Measurements from ENCODE around the gene USPL1. TPM values are rescaled to one million over a fixed set of nuclear protein-coding genes. Genes with fewer than 3 reads are reported as not detected.

Gene USPL1
- total RNA-seq, 1 donor from 2014 or later: 21.9 TPM

- Mint-ChIP-seq H3K4me3 (ENCODE audit: low read depth) (no peak overlapping the region), H3K9me3 (ENCODE audit: low read depth) (no peaks in the 10 kb centered on the region), H3K27me3 (no peaks in the 10 kb centered on the region), H3K27ac (peak overlapping the region; percentile 12), H3K36me3 (ENCODE audit: insufficient read depth) (peaks cover 15% of the 10 kb centered on the region), H3K4me1 (ENCODE audit: low read depth) (peaks cover 17% of the 10 kb centered on the region)
- DNase-seq (ENCODE audit: low spot score, unreplicated experiment): no peak
- no peak for TF ChIP-seq CTCF (IDR thresholded peaks at IDR 0.05; ENCODE audit: unreplicated experiment)
Measured at GRCh38 chr13:30620941-30621340, 3.2 kb downstream of the USPL1 start.

GRCh38 chr13:30622551-30622950, 4.8 kb downstream of the USPL1 start:
- H3K4me3 Mint-ChIP-seq (ENCODE audit: low read depth): no peak overlapping the region

GRCh38 chr13:30623392-30623791, 5.7 kb downstream of the USPL1 start:
- no peak for TF ChIP-seq CTCF (IDR thresholded peaks at IDR 0.05; ENCODE audit: unreplicated experiment)
- Mint-ChIP-seq H3K27me3 (no peaks in the 10 kb centered on the region), H3K36me3 (ENCODE audit: insufficient read depth) (peaks cover 15% of the 10 kb centered on the region), H3K27ac (no peak overlapping the region), H3K4me1 (ENCODE audit: low read depth) (peaks cover 15% of the 10 kb centered on the region), H3K9me3 (ENCODE audit: low read depth) (no peaks in the 10 kb centered on the region), H3K4me3 (ENCODE audit: low read depth) (no peak overlapping the region)
- DNase-seq (ENCODE audit: low spot score, unreplicated experiment): no peak

More at GRCh38 chr13:30622551-30622950, 4.8 kb downstream of the USPL1 start:
- peaks cover 15% of the 10 kb centered on the region for H3K4me1 Mint-ChIP-seq (ENCODE audit: low read depth)
- no peaks in the 10 kb centered on the region for H3K9me3 Mint-ChIP-seq (ENCODE audit: low read depth)
- no peak for TF ChIP-seq CTCF (IDR thresholded peaks at IDR 0.05; ENCODE audit: unreplicated experiment)
- peaks cover 15% of the 10 kb centered on the region for H3K36me3 Mint-ChIP-seq (ENCODE audit: insufficient read depth)
- H3K27ac Mint-ChIP-seq: no peak overlapping the region
- no peaks in the 10 kb centered on the region for H3K27me3 Mint-ChIP-seq
- no peak for DNase-seq (ENCODE audit: low spot score, unreplicated experiment)

- DNase-seq (ENCODE audit: low spot score, unreplicated experiment): no peak
- no peak for TF ChIP-seq CTCF (IDR thresholded peaks at IDR 0.05; ENCODE audit: unreplicated experiment)
- H3K9me3 Mint-ChIP-seq (ENCODE audit: low read depth): no peaks in the 10 kb centered on the region
- H3K4me3 Mint-ChIP-seq (ENCODE audit: low read depth): no peak overlapping the region
- no peaks in the 10 kb centered on the region for H3K27me3 Mint-ChIP-seq
- H3K27ac Mint-ChIP-seq: no peak overlapping the region
- H3K4me1 Mint-ChIP-seq (ENCODE audit: low read depth): peaks cover 14% of the 10 kb centered on the region
- H3K36me3 Mint-ChIP-seq (ENCODE audit: insufficient read depth): peaks cover 21% of the 10 kb centered on the region
Measured at GRCh38 chr13:30624630-30625029, 6.9 kb downstream of the USPL1 start.

GRCh38 chr13:30629527-30629926, 11.8 kb downstream of the USPL1 start:
- Mint-ChIP-seq H3K4me3 (ENCODE audit: low read depth) (no peak overlapping the region), H3K36me3 (ENCODE audit: insufficient read depth) (peaks cover 30% of the 10 kb centered on the region), H3K9me3 (ENCODE audit: low read depth) (no peaks in the 10 kb centered on the region), H3K27ac (no peak overlapping the region), H3K27me3 (no peaks in the 10 kb centered on the region), H3K4me1 (ENCODE audit: low read depth) (no peaks in the 10 kb centered on the region)
- DNase-seq (ENCODE audit: low spot score, unreplicated experiment): no peak
- no peak for TF ChIP-seq CTCF (IDR thresholded peaks at IDR 0.05; ENCODE audit: unreplicated experiment)

Data from progenitor cell of endocrine pancreas (in vitro differentiated cells).